Hepatocyte (in vitro differentiated cells): ENCODE results near the gene SYTL3.

Source experiments
- CTCF ChIP-seq: fragments of 200-600 bp; sonication (generic); IDR thresholded peaks from 2 replicates; pipeline ENCODE4 v1.5.1; 2016; ENCODE audit warnings: antibody characterized with exemption, mild to moderate bottlenecking; ENCODE audit not compliant: poor library complexity
- EZH2 ChIP-seq: fragments of 200-600 bp; sonication (generic); IDR thresholded peaks from 2 replicates; pipeline ENCODE4 v1.6.1; 2016; ENCODE audit warnings: antibody characterized with exemption, mild to moderate bottlenecking, borderline replicate concordance

DNA sequence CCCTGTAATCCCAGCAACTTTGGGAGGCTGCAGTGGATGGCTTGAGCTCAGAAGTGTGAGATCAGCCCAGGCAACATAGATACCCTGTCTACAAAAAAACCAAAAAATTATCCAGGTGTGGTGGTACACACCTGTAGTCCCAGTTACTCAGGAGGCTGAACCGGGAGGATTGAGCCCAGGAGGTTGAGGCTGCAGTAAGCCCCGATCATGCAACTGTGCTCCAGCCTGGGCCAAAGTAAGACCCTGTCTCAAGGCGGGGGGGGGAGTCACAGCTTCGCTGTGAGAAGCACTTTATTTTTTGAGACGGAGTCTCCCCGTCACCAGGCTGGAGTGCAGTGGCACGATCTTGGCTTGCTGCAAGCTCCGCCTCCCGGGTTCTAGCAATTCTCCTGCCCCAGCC lies 115.1 kb downstream of the SYTL3 start:
- TF ChIP-seq CTCF (no peak), EZH2 (no peak)
